GM19238 (cell line): ENCODE data around the gene FBXO46.
"Not testable (repeated sequence)": the region's sequence is repeated elsewhere in the genome, so short reads cannot be mapped to it uniquely, and the experiment has no call there.

Source experiments
- DNase-seq: peaks from one replicate; pipeline ENCODE4 v3.0.0; 2011; ENCODE audit warnings: low spot score; ENCODE audit not compliant: insufficient read length

The FBXO46 gene

DNA sequence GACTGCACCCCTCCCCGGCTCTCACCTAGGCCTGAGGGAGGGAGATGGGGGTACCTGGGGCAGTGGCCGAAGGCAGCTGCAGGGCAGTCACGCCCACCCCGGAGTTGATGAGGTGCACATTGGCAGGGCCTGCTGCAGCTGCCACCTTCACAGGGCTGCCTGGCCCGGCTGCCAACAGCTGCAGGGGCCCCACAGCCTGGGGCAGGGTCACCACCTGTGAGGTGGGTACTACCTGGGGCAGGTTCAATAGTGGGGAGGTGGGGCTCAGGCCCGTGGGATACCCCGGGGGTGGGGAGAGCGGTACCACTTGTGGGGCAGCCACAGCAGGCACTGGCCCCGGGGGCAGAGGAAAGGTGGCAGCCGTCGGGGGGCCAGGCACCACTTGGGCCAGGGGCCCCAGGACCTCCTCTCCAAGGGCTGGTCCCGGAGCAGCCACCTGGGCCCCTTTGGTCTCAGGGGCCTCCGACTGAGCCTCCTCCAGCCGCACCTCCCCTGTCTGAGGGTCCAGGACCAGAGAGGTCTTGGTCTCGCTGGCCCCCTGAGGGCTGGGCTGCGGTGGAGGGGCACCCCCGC lies 35.7 kb upstream of the FBXO46 start:
- DNase-seq = no peak

DNA sequence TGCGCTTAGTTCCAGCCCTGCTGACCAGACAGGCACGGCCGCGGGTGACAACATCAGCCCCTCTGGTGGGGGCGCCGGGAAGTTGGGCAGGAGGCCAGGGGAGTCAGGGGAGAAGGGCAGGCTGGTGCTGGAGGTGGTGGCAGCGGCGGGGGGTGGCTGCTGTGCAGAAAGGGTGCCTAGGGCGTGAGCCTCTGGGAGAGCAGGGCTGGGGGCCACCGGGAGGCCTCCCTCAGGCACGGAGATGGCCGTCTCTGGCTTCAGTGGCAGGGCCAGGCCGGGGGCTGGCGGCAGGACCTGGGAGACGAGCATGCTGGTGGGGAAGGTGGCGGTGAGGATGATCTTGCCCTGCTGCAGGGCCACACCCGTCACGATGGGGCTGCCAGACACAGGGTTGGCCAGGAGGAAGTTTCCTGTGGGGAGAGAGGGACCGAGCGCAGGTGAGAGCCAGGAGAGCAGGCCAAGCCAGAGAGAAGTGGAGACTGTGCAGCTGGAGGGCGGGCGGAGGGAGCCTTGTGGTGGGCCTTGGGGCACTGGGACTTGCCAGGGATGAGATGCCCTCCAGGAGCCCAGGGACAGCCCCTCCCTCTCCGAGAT lies 35.1 kb upstream of the FBXO46 start:
- no peak for DNase-seq

DNA sequence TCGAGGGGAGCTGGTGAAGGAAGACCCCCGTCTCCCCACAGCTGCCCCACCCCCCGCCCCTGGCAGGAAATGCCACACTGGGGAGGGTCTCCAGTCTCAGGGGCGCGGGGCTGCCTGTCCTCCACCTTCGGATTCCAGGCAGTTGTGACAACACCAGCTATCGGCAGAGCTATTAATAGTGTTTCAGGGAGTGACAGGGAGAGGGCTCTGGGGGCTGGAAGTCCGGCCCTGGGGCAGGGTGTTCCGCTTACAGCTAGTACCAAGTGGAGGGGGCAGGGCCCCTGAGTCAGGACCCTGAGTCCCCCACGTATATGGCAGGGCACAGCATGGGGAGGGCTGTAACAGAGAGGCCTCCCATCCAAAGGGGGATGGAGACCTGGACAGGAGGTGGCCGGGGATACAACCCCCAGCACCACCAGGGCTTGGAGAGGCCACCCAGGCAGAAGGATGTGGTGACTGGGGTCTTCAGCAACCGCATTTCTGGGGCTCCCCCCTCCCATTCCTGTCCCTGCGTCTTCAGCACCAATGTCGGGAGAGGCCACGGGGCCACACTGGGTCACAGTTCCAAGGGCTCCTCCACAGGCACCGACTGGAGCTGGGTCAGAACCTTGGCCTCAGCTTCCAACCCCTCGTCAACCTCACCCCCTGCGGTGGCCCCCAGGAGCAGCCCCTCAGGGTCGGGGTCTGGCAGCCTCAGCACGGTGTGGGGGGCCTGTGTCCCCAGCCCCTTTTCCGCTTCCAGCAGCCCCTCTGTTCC lies 34.4 kb upstream of the FBXO46 start:
- DNase-seq = no peak

DNA sequence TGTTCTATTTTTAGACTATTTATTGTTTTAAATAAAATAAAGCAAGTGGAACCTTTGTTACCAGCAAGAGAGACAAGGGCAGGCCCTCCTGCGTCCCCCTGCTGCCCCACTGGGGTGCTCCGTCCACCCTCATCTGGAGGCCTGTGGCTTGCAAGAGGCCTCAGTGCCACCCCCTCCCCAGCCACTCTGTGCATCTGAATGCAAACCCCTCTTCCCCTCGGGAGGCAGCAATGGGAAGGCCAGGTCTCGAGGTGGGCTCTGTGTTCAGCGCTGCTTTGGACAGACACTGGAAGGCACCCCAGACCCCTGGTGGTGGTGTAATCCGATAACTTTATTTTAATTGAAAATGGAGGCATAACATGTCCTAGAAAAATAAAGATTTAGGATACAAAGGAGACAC lies 33.8 kb upstream of the FBXO46 start:
- DNase-seq = no peak

DNA sequence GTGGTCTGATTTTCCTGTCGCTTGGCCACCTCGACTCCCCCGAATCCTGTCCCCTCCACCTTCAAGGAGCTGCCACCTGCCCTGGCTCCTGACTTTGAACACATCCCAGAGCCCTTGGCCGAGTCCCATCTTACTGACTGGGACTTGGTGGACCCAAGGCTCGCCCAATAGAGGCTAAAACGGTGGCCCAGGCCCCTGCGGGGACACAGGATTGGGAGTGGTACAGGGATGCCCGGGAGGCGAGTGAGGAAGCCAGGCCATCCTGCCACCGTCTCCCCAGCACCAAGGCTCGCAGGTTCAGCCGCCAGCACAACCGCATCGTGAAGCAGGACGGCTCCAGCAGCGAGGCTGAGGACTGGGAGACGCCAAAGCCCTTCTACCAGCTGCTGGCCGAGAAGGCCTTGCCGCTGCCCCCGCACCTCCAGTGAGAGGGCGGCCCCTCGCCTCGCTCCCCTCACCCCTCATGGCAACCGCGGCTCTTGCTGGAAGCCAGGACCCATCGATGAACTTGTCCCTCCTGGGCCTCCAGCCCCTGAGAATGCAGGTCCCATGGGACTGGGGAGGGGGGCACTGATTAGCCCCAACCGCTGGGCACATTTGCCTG lies 33.1 kb upstream of the FBXO46 start:
- DNase-seq = no peak

DNA sequence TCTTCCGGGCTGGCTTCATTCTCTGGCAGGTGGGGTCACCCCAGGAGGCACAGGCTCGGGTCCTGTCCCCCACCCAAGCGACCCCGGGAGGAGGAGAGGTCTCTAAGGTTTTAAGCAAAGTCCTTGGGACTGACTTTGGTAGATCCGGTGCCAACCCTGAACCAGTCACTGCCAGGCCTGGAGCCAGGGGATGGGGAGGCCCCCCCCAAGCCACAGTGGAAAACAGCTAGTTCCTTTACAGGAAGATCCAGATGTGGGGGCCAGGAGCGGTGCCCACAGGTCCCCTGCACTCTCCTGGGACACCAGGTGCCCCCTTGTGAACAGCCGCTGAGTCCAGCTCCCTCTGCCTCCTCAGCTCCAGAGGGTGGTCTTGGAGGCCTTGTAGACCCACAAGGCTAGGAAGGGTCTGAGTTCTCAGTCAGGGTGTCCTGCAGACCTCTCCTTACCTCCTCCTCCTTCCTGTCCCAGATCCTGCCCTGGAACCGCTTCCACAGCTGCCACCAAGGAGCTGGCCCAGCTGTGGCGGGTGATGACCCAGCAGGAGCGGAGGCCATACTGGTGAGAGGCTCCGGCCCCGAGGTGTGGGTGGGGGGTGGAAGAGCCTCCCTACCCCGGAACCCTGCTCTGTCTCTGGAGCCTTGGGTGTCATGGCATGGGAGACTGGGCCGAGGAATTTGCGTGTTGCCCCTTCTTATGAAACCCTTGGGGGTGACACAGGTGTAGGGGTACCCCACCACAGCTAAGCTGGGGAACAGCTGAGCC lies 32.4 kb upstream of the FBXO46 start:
- no peak for DNase-seq

DNA sequence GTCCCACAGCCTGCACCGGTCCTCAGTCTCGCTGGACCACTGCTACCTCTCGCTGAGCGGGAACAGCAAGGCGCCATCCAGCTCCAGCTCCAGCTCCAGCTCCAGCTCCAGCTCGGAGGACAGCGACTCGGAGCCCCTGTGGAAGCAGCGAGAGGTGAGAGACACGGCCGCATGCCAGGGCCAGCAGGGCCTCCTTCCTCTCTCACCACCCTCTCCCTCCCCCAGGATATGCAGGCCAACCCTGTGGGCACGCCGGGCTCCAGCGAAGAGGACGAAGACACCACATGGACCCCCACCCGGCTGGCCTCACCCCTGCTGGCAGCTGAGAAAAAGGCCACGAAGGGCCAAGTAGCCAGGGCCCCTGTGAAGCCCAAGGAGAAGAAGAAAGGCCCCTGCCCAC lies 31.0 kb upstream of the FBXO46 start:
- no peak for DNase-seq

DNA sequence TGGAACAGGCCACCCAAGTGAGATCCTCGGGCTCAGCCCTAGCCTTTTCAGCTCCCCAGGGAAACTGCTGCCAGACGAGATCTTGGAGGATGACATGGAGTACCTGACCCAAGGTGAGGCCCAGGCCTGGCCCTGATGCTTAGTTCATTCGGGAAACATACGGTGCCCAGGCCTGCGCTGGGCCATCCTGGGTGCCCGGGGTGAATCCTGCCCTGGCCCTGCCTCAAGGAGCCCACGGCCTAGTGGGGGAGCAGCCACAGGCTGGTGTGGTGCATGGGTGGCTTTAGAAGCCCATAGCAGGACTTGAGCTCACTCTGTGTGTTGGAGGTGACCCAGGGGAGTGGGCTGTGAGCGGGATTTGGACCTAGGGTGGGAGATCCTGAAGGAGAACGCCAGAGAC lies 28.2 kb upstream of the FBXO46 start:
- no peak for DNase-seq

DNA sequence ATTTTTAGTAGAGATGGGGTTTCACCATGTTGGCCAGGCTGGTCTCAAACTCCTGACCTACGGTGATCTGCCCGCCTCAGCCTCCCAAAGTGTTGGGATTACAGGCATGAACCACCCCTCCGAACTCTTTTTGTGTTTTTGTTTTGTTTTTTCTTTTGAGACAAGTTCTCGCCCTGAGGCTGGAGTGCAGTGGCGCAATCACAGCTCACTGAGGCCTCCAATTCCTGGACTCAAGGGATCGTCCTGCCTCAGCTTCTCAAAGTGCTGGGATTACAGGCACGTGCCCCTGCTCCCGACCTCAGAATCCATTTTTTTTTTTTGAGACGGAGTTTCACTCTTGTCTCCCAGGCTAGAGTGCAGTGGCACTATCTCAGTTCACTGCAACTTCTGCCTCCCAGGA lies 27.0 kb upstream of the FBXO46 start:
- DNase-seq = no peak

DNA sequence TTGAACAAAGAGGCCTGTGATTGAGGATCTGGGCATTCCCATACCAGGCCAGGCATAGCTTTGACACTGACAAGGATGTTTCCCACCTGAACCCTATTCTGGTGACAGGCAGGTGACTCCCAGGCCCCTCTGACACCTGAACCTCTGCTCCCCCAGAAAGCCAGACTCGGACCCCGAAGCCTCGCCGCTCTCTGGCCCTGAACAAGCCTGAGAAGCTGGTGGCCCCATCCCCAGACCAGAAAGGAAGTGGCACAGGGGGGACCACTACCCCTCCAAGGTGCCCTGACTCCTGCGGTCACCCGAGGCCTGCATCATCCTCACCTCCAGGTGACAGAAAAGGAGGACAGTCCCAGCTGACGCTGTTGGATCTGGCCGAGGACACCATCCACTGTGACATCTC lies 23.6 kb upstream of the FBXO46 start:
- no peak for DNase-seq

DNA sequence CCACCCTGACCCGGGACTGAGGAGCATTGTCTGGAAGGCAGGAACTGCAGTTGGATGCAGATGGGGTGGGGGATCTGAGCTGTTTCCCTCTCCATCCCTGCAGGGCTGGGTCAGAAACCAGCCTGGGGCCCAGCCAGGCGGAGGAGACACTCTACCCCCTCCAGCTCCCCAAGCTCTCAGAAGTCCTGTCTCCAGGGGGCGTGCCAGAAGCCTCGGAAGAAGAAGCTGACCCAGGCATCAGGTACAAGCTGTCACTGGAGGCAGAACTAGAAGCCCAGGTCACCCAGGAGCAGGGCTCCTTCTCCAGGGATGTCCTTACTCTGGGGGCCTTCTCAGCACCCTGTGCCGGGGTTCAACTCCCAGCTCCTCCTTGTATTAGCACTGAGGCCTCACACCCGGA lies 22.9 kb upstream of the FBXO46 start:
- no peak for DNase-seq

DNA sequence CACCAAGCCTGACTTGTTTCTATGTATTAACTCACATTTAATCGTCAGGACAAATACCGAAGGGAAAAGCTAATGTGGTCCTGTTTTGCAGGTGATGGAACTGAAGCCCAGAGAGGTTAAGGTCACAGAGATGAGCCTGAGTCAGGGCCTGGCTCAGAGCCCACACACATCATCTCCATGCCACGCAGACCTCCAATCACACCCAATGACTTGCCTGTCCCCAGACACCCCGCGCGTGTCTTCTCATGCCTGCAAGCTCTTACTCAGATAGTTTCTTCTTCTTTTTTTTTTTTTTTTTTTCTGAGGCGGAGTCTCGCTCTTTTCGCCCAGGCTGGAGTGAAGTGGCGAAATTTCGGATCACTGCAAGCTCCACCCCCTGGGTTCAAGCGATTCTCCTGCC lies 21.9 kb upstream of the FBXO46 start:
- DNase-seq = no peak

DNA sequence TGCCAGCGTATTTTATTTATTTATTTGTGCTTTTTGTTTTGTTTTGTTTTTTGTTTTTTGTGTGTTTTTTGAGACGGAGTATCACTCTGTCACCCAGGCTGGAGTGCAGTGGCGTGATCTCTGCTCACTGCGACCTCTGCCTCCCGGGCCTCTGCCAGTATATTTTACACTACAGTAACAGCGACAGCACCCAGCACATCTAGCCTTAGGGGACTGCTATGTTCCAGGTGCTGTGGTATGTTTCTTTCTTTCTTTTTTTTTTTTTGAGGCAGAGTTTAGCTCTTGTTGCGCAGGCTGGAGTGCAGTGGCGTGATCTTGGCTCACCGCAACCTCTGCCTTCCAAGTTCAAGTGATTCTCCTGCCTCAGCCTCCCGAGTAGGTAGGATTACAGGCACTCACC lies 20.8 kb upstream of the FBXO46 start:
- not testable (repeated sequence) for DNase-seq

DNA sequence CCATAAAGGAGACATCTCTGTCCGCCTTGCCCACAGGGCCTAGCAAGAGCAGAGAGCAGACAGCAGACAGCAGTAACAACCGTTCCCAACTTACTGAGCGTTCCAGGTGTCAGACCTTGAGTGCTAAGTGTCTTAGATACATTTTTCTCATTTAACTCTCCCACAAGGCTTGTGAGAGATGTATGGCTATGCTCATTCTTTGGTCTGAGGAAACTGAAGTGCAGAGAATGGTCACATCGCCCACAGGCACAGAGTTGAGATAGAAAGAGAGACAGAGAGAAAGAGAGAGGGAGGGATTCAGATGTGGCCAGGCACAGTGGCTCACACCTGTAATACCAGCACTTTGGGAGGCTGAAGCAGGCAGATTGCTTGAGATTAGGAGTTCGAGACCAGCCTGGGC lies 16.8 kb upstream of the FBXO46 start:
- DNase-seq = no peak

DNA sequence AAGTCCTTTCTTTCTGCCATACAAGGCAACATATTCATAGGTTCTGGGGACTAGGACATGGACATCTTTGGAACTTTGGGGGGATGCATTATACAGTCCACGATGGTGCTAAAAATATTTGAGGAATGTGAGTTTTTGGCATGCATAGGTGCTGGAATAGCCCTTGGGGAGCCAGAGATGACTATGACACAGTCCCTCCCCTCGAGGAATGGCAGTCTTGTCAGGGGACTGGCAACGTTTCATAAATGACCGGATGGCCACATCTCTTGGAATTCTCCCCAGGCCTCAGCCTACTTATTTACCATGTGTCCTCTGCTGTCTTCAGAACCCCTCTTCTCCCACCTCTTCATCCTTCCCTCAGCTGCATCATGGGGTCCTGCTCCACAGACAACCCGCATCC lies 16.2 kb upstream of the FBXO46 start:
- no peak for DNase-seq

DNA sequence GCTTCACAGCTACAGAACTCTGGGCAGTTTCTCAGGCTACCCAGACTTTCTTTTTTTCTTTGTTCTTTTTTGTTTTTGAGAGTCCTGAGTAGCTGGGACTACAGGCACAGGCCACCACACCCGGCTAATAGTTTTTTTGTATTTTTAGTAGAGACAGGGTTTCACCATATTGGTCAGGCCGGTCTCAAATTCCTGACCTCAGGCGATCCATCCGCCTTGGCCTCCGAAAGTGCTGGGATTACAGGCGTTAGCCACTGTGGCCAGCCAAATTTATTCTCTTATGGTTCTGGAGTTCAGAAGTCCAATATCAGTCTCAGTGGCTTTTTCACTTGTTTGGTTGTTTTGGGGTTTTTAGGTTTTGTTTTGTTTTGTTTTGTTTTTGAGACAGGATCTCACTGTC lies 14.9 kb upstream of the FBXO46 start:
- DNase-seq = no peak

DNA sequence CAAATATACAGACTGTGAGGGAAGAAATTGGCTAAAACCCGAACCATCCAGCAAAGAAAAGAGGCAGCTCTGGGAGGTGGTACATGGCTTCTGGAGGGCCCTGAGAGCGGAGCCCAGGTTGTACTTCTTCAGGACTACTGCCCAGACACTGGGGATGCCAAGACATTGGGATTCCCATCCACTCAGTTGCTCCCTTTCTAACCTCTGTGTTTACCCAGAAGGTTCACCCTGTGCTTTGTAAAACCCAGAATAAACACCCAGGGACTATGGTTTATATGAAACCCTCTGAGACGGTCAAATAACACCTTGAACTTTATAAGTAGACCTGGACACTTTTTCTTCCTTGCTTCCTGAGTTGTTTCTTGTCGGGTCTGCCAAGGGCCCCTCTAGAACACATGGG lies 12.3 kb upstream of the FBXO46 start:
- DNase-seq = no peak

DNA sequence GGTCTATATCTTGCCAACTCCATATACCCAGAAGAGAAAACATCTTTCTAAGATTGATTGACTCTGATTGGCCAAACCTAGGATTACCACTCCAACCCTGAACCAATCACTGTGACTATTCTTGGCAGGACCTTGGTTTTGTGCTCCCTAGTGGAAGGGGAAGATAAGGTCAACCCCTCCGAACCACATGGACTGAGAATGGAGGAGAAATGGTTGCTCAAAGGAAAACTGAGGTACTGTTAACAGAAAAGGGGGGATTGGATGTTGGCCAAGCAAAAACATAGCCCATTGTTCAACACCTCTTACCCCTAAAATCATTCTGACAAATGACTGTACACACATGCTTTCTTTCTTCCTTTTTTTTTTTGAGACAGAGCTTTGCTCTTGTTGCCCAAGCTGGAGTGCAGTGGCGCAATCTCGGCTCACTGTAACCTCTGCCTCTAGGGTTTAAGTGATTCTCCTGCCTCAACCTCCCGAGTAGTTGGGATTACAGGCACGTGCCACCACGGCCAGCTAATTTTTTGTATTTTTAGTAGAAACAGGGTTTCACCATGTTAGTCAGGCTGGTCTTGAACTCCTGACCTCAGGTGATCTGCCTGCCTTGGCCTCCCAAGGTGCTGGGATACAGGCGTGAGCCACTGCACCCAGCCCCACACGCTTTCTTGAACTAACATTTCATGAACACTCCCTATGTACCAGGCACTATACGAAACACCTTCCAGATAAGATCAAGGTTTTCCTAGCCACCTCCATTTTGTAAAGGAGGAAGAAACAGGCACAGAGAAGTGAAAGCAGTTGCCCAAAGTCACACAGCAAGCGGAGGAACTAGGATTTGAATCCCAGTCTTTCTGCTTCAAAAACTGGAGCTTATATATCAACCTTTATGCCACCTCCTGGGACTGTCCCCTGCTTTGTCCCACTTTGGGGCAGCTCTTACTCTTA lies 9.1 kb upstream of the FBXO46 start:
- DNase-seq = no peak

DNA sequence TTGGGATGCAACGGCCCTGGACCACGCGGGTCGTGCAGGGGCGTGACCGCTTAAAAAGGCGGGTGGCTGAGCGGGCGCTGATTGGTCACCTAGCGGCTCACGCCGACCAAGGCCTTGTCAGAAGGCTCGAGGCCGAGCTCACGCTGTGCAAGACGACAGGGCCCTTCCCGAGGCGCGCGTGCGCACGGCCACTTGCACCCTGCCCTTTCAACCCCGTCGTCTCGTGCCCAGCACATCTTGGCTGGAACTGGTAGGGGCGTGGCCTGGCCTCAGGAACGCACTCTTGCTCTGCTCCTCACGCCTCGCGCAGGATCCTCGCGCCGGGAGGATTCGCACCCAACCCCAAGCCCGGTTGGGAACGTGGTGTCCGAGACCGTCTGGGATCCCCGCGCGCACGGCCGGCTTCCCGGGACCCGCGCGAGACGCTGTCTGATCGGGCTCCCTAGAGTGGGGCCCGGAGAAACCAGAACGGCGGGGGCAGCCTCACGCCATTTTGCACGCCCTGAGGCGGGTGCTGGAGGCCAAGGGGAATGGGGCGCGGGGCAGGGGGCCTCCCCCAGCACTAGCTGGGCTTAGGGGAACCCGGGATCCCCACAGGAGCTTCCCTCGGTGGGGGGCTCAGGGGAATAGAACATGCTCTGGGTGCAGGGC lies 2.6 kb upstream of the FBXO46 start, which contains the start of gene MEIOSIN:
Gene MEIOSIN (plus strand): TSS at position 280 of the 651 bp plus-strand sequence. CDS start 1,938 bp downstream, outside the sequence.
- no peak for DNase-seq

DNA sequence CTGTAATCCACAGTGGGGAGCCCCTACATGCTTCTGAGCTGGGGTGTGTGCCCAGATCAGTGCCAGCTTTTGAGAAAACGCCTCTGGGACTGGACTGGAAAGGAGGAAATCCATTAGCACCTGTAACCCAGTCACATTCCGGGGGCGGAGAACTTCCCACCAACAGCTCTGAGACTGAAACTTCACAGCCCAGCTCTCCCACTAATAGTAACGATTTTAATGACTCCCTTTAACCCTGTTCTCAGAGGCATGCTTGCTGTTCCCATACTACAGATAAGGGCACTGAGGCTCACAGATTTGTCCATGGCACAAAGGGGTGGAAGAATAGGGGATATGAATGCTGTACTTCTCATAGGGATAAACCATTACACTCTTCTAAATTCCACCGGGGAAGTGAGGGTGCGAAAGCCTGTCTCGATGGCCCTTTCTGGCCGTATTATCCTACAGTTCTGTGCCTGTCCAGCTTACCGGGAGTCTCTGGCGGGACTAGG lies 851 bp downstream of the FBXO46 start:
- DNase-seq = no peak
